ENCODE data around the gene KANSL1L.

The KANSL1L gene

DNA sequence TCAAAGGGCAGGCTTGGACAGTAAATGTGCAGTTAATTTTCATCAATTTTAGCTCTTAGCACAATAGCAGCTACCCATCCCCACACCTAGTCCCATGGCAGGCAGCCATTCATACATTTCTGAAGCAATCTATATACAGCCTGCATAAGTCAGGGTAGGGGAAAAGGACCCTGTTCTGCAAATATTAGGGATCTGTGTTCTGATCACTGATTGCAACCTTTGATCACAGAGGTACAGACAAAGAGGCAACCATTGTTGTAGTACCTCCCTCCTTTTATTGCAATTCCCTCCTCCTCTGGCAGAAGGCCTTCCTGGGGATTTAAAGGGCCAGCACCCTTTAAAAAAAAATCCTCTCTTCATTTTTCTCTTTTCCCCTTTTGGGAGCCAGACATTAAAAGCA is 58.3 kb downstream of the KANSL1L start:
- no peak for DNase-seq (ENCODE audit: low read depth, low spot score)
- no peak overlapping the region for H3K4me3 ChIP-seq (ENCODE audit: low read length)

DNA sequence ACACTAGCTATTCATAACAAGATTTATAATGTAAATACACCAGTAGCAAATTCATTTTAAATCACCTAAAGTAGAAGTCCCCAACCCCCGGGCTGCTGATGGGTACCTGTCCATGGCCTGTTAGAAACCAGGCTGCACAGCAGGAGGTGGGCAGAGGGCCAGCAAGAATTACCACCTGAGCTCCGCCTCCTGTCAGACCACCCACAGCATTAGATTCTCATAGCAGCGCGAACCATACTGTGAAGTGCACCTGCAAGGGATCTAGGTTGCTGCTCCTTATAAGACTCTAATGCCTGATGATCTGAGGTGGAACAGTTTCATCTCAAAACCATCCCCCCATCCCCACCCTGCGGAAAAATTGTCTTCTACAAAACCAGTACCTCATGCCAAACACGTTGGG is 71.3 kb downstream of the KANSL1L start:
- DNase-seq (ENCODE audit: low read depth, low spot score) = no peak
- no peak overlapping the region for H3K4me3 ChIP-seq (ENCODE audit: low read length)

DNA sequence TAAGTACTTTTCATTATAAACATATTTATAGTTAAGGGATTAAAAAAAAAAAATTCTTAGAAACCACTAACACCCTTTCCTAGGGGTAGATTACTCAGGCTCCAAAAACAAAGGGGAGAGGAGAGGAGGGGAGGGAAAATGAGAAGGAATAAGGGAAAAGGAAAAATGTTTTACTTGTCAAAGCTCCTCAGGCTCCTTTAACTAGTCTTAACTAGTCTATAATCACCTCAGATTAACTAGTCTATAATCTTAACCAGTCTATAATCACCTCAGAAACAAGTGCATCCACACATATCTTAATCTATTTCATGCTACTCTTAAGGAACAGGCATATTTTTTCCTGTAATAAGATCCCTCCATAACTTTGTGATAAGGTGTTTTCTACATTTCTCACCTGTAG is 76.4 kb downstream of the KANSL1L start:
- no peak for DNase-seq (ENCODE audit: low read depth, low spot score)
- H3K4me3 ChIP-seq (ENCODE audit: low read length) = no peak overlapping the region

DNA sequence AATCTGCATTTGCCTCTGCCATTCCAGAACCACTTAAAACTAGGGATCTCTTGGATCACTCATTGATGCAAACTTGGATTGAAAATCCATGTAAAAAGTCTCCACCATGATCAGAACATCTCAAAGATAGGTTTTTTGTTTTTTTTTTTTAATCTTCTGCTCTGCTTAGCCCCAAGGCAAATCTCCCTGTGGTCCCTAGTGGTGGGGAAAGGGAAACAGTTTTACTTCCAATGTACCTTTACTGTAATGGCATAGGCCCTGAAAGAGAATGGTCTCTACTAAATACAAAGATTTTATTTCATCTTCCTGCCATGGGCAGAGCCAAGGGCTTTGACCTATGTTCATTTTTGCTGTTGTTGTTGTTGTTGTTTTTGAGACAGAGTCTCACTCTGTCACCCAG is 78.4 kb downstream of the KANSL1L start:
- DNase-seq (ENCODE audit: low read depth, low spot score) = no peak
- H3K4me3 ChIP-seq (ENCODE audit: low read length) = no peak overlapping the region

DNA sequence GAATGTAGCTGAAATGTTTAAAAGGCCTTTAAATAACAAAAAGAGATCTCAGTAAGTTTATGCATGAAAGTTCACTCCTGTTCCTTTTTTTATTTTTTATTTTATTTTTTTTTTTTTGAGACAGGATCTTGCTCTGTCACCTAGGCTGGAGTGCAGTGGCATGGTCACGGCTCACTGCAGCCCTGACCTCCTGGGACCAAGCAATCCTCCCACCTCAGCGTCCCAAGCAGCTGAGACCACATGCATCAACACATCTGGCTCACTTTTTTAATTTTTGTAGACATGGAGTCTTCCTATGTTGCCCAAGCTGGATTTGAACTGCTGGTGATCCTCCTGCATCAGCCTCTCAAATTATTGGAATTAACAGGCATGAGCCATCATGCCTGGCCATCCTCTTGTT is 84.3 kb downstream of the KANSL1L start:
- DNase-seq (ENCODE audit: low read depth, low spot score) = no peak
- no peak overlapping the region for H3K4me3 ChIP-seq (ENCODE audit: low read length)

DNA sequence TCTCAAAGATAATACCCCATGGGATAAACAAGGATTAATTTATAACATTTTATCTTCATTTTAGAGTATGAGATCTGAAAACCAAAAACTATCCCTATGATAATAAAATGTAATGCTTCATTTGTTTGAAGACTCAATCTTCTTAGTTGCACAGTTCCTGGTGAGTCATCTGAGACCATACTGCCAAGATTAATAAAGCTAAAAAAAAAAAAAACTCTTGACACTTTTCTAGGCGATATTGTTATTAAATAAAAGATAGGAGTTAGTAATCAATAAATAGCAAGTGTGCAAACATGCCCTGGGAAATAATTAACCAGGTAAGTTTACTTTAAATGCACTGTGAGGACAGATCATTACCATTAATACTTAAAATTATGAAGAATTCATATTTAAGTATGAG is 84.9 kb downstream of the KANSL1L start:
- no peak for DNase-seq (ENCODE audit: low read depth, low spot score)
- no peak overlapping the region for H3K4me3 ChIP-seq (ENCODE audit: low read length)

DNA sequence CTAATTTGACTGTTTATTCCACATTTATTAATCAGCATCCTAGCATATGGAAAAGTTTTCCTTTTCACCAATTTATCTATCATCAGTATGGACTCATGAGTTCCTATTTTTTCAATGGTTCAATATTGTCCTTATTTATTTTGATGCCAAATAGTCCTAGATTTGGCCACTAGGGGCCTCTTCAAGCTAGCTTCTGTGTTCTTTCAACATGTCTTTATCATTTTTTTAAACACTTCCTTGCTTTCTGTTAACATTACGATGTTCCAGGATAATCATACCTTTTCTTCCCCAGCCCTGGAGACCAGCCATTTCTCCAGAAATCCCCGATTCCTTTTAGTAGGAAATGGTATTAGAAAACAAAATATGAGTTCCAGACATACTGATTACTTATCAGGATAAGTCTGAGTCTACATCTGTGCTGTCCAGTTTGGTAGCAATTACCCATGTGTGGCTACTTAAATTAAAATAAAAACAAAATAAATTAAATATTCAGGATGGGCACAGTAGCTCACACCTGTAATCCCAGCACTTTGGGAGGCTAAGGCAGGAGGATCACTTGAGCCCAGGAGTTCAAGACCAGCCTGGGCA is 98.2 kb downstream of the KANSL1L start:
- H3K4me3 ChIP-seq (ENCODE audit: low read length) = no peak overlapping the region
- DNase-seq (ENCODE audit: low read depth, low spot score) = peak; percentile 36

DNA sequence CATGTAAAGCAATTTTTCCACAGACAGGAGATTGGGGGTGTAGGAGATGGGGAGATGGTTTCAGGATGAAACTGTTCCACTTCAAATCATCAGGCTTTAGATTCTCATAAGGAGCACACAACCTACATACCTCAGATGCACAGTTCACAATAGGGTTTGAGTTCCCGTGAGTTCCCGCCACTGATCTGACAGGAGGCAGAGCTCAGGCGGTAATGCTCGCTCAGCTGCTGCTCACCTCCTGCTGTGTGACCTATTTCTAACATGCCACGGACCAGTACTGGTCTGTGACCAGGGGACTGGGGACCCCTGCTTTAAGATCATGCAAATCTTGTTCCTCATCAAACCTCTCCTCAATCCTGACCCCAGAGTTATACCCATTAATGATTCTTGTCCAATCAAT is 98.7 kb downstream of the KANSL1L start:
- no peak for DNase-seq (ENCODE audit: low read depth, low spot score)
- no peak overlapping the region for H3K4me3 ChIP-seq (ENCODE audit: low read length)

DNA sequence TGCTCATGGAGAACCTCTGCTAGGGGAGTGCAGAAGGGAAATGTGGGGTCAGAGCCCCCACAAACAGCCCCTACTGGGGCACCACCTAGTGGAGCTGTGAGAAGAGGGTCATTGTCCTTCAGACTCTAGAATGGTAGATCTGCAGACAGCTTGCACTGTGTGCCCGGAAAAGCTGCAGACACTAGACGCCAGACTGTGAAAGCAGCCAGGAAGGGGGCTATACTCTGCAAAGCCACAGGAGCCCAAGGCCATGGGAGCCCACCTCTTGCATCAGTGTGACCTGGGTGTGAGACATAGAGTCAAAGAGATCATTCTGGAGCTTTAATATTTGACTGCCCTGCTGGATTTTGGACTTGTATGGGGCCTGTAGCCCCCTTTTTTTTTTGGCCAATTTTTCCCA is 107.9 kb downstream of the KANSL1L start:
- H3K4me3 ChIP-seq (ENCODE audit: low read length) = no peak overlapping the region
- DNase-seq (ENCODE audit: low read depth, low spot score) = no peak

DNA sequence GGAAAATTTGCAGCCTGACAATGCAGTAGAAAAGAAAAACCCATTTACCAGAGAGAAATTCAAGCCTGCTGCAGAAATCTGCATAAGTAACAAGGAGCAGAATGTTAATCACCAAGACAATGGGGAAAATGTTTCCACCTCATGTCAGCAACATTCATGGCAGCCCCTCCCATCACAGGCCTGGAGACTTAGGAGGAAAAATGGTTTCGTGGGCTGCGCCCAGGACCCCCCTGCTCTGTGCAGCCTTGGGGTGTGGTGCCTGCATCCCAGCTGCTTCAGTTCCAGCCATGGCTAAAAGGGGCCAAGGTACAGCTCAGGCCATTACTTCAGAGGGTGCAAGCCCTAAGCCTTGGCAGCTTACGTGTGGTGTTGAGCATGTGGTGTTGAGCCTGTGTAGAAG is 115.4 kb downstream of the KANSL1L start:
- H3K4me3 ChIP-seq (ENCODE audit: low read length) = no peak overlapping the region
- DNase-seq (ENCODE audit: low read depth, low spot score) = no peak

DNA sequence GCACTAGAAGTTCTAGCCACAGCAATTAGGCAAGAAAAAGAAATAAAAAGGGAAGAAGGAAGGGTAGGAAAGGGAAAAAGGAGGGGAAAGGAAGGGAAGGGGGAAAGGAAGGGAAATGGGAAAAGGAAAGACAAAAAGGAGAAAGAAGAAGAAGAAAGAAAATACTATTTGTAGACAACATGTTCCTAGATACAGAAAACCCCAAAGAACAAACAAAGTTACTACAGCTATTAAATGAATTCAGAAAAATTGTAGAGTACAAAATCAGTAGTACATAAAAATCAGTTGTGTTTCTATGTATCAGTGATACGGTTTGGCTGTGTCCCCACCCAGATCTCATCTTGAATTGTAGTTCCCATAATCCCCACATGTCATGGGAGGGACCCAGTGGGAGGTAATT is 116.5 kb downstream of the KANSL1L start:
- DNase-seq (ENCODE audit: low read depth, low spot score) = no peak
- no peak overlapping the region for H3K4me3 ChIP-seq (ENCODE audit: low read length)

DNA sequence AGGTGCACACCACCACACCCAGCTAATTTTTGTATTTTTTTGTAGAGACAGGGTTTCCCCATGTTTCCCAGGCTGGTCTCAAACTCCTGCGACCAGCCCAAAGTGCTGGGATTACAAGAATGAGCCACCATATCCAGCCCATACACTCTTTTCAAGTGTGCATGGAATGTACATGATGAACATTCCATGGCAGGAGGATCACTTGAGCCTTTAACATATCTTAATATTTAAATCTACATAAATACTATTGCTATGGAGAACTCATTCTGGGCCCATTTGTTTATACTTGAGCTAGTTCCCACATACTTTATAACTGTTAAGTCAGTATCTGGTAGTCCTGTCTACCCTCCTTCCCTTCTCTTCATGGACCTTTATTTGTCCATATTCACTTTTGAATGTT is 120.3 kb downstream of the KANSL1L start:
- H3K4me3 ChIP-seq (ENCODE audit: low read length) = no peak overlapping the region
- DNase-seq (ENCODE audit: low read depth, low spot score) = no peak

DNA sequence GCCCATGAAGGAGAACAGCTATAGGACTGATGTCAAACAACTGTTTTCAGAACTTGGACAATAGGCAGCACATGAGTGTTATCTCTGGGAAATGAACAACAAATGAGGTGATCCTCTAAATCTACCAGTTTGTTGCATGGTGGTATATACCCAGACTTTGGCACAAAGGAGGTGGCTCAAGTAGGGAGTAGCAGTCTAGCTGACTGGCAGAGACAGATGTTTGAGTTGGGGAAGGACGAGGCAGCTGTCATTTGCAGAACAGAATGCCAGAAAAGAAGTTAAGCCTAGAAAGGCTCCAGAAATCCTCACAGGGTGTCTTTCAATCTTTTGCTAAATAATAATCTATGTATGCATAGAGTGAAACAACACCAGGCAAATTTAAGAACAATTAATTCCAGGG is 121.4 kb downstream of the KANSL1L start:
- no peak overlapping the region for H3K4me3 ChIP-seq (ENCODE audit: low read length)
- DNase-seq (ENCODE audit: low read depth, low spot score) = no peak

DNA sequence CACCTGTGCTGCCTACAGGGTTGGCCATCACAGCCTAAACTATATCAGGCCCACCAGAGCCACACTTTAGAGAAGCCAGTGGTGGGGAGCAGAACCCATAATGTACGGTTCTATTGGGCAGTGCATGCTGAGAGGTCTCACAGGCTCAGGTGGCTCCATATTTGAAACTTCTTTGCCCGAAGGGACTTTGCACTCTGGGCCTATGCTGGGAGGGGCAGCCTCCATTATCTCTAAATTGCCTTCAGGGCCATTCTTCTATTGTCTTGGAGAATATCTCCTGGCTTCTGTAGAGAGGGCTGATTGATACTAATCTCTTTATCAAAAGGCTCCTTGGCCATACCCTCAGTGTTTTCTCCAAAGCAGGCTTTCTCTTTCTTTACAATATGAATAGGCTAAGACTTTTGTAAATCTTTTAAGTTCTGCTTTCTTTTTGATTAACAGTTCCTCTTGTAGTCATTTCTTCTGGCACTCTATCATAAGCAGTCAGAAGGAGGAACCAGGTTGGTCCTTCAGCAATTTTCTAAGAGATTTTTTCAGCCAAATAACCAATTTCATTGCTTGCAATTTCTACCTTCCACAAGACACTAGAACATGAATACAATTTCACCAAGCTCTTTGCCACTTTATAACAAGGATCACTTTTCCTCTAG is 124.2 kb downstream of the KANSL1L start:
- no peak for DNase-seq (ENCODE audit: low read depth, low spot score)
- H3K4me3 ChIP-seq (ENCODE audit: low read length) = no peak overlapping the region

DNA sequence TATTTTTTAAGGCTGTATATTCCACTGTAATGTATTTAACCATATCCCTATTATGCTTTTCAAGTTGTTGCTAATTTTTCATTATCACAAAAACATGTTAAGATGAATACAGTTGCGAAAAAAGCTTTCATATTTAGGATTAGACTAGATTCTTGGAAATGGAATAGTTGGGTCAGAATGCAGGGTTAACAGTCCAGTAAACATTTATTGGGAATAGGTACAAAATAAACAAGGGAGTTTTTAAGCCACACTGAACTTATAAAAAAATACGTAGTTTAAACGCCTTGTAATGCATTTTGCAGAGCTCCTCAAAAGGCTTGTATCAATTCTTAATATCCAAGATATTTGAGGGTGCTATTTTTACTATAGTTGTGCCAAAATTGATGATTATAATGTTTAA is 133.1 kb downstream of the KANSL1L start:
- no peak overlapping the region for H3K4me3 ChIP-seq (ENCODE audit: low read length)
- no peak for DNase-seq (ENCODE audit: low read depth, low spot score)

DNA sequence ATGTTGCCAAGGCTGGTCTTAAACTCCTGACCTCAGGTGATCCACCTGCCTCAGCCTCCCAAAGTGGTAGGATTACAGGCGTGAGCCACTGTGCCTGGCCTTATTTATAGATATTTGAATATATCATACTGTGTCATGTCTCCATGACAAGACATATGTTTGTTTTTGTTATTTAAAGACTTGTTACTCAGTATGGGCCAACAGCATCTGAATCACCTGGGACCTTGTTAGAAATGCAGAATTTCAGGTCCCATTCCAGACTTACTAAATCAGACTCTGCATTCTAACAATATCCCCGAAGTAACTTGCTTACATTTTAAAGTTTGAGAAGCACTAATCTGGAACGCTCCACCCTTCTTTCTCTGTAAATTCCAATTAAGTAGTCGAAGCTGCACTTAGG is 135.5 kb downstream of the KANSL1L start:
- no peak for DNase-seq (ENCODE audit: low read depth, low spot score)
- H3K4me3 ChIP-seq (ENCODE audit: low read length) = no peak overlapping the region

DNA sequence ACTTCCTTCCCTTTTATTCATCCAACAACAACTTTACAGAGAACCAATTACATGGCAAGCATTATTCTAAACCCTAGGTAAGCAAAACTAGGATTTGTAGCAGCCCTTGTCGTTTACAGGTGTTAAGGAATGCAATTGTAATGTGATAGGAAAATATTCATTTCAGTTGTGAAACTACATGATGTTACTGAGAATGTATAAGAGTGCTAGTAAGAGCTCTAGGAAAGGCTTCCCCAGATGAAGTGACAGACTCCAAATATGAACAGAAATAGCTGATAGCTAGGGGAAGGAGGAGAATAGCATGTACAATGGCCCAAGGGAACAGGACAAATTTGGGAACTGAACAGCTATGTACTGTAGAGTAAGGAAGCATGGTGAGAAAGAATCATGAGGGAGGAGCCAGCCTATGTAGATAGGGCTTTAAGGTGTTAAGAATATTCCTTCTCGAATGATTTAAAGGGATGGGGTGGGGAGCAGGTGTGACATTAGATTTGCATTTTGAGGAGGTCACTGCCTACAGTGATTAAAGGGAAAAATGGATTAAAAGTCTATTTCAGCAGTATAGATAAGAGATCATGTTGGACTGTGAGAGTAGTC is 137.0 kb downstream of the KANSL1L start:
- no peak overlapping the region for H3K4me3 ChIP-seq (ENCODE audit: low read length)
- DNase-seq (ENCODE audit: low read depth, low spot score) = no peak

DNA sequence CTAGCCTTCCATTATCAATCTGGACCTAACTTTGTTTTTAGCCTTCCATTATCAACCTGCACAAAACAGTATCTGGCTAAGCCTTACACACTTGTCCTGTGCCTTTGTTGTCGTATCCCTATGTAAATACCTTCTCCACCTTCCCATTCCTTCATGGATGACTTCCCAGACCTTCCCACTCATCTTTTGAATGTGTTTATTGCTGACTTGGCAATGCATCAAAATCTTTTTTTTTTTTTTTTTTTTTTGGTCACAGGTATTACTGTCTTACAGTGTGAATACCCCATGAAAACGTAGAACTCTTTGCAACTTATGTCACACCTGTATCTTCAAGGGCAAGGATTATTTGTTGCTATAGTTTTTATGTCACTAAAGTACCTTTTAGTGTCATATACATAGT is 143.0 kb downstream of the KANSL1L start:
- H3K4me3 ChIP-seq (ENCODE audit: low read length) = no peak overlapping the region
- DNase-seq (ENCODE audit: low read depth, low spot score) = no peak

DNA sequence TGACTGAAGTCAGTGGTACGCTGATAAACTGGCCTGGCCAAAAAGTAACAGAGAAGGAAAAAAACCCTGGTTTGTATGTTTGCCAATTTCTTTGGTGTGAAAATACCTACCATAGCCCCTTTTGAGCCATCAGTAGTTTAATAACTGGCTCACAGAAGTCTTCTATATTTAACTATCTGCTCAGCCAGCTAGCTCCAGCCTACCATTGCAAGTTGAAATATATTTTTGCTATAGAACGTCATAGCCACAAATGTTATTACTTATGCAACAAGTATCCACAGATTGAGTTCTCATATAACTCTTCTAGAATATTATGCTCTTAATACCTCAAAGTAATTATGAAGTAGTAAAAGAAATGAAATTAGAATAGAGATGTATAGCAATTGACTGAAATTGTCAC is 143.6 kb downstream of the KANSL1L start:
- DNase-seq (ENCODE audit: low read depth, low spot score) = no peak
- H3K4me3 ChIP-seq (ENCODE audit: low read length) = no peak overlapping the region

DNA sequence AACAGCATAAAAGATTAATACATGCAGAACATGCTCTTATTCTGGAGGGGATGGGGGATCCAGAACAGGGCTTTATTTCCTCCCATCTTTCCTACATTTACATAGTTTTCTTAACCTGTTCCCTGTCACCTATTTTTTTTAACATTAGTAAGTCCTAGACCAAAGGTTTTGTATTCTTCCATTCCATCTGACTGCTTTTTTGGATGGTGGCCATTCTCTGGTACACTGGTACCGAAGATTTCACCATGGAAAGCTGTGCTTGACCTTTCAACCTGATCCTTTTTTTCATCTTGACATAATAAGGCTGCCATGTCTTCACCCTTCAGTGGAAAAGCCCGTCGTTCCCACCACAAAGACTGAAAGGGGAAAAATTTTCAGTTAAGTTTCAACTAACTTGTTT is 148.4 kb downstream of the KANSL1L start:
- no peak for DNase-seq (ENCODE audit: low read depth, low spot score)
- no peak overlapping the region for H3K4me3 ChIP-seq (ENCODE audit: low read length)

DNA sequence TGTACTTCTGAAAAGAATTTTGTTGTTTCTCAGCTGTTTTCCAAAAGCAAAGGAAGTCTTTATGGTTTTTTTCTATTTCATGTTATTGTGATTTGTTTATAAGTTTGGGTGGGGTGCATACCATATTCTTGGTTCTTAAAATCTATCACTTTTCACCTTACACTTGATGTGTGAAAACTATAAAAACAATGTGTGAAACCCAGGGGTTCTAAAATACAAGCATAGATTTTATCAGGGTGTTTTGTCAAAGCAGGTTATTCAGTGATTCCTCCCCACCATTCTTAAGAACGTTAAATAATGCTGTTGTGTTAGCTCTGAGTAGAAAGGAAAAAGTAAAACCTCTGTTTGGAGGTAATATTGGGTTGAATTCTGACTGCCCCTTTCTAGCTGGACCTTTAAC is 151.1 kb downstream of the KANSL1L start:
- no peak overlapping the region for H3K4me3 ChIP-seq (ENCODE audit: low read length)
- DNase-seq (ENCODE audit: low read depth, low spot score) = no peak
